Endothelial cell of umbilical vein (primary cell): ENCODE results near the gene OR4E1. TPM values are rescaled to one million over a fixed set of nuclear protein-coding genes. Genes with fewer than 3 reads are reported as not detected.

Experiments used
- BruUV-seq: library from RNA; stranded (reverse); fragments of 400-500 nt; replicated peaks from 2 replicates; lab custom pipeline; 2021; lab: Mats Ljungman, UMichigan
- CTCF ChIA-PET: fragments of 300-600, 350-600 bp; sonication (Branson Sonifier 250); formaldehyde crosslinking; loops from one replicate; lab custom pipeline; 2021; ENCODE audit warnings: antibody characterized with exemption, inconsistent platforms; lab: Charles Lee
- POLR2A ChIA-PET: fragments of 300-600, 350-600 bp; sonication (Branson Sonifier 250); formaldehyde crosslinking; loops from one replicate; lab custom pipeline; 2021; ENCODE audit warnings: antibody characterized with exemption, inconsistent platforms; lab: Charles Lee
- DNase-seq: peaks from one replicate; pipeline ENCODE4 v3.0.0-alpha.2; 2011; ENCODE audit warnings: low read depth, low spot score
- FAIRE-seq: peaks from 2 replicates; lab custom pipeline; 2011; peaks lifted over from hg19 to GRCh38; lab: Jason Lieb, UNC
- H2AFZ ChIP-seq: 2 replicates; pipeline ENCODE4 v1.6.0; 2012; ENCODE audit warnings: low read depth, low read length, control low read depth, inconsistent platforms
- H3K27ac ChIP-seq: 2 replicates; pipeline ENCODE4 v1.5.1; 2011; ENCODE audit warnings: low read depth, mild to moderate bottlenecking, control low read depth, low read length, moderate library complexity; ENCODE audit not compliant: insufficient read depth
- H3K27me3 ChIP-seq, 2 experiments: 2 replicates each; pipeline versions ENCODE4 v1.6.0 to v1.6.1; 2011; ENCODE audit warnings: low read length in 2 of 2, mixed read lengths in 1 of 2; ENCODE audit not compliant: control insufficient read depth in 2 of 2, insufficient read depth in 2 of 2
- H3K36me3 ChIP-seq, 2 experiments: 2 replicates in 1 of 2; 3 replicates in 1 of 2; pipeline ENCODE4 v1.5.1; 2011; ENCODE audit warnings: low read length in 2 of 2, mild to moderate bottlenecking in 1 of 2, moderate library complexity in 1 of 2; ENCODE audit not compliant: control insufficient read depth in 2 of 2, insufficient read depth in 2 of 2; ENCODE audit errors: extremely low read depth in 1 of 2
- H3K4me1 ChIP-seq: 3 replicates; pipeline ENCODE4 v1.5.1; 2011; ENCODE audit warnings: mild to moderate bottlenecking, low read length; ENCODE audit not compliant: control insufficient read depth, insufficient read depth; ENCODE audit errors: extremely low read depth
- H3K4me2 ChIP-seq: 2 replicates; pipeline ENCODE4 v1.6.1; 2011; ENCODE audit warnings: low read length, control low read depth, mixed read lengths; ENCODE audit not compliant: insufficient read depth
- H3K4me3 ChIP-seq, 3 experiments: fragments of 200-600 bp in 1 of 3; sonication (generic), shearing (Covaris generic) in 1 of 3; replicated peaks in 1 of 3; 2 replicates each; pipeline ENCODE4 v1.5.1; 2011 to 2016; ENCODE audit warnings: control low read depth in 3 of 3, low read length in 3 of 3, mild to moderate bottlenecking in 2 of 3, inconsistent platforms in 1 of 3, low read depth in 1 of 3, moderate library complexity in 1 of 3; ENCODE audit not compliant: insufficient read depth in 1 of 3
- H3K79me2 ChIP-seq: 2 replicates; pipeline ENCODE4 v1.6.0; 2012; ENCODE audit warnings: low read length, inconsistent platforms; ENCODE audit not compliant: control insufficient read depth, insufficient read depth
- H3K9ac ChIP-seq: replicated peaks from 2 replicates; pipeline ENCODE3; 2011; ENCODE audit warnings: low read length, control low read depth; ENCODE audit not compliant: insufficient read depth; ENCODE audit errors: extremely low read depth
- H3K9me1 ChIP-seq: replicated peaks from 3 replicates; pipeline ENCODE4 v1.6.0; 2011; ENCODE audit warnings: mild to moderate bottlenecking, low read length; ENCODE audit not compliant: control insufficient read depth, insufficient read depth; ENCODE audit errors: extremely low read depth
- H3K9me3 ChIP-seq: replicated peaks from 2 replicates; pipeline ENCODE4 v1.5.1; 2012; ENCODE audit warnings: low read length, inconsistent platforms; ENCODE audit not compliant: control insufficient read depth, insufficient read depth
- H4K20me1 ChIP-seq: replicated peaks from 2 replicates; pipeline ENCODE3; 2011; ENCODE audit warnings: mild to moderate bottlenecking, low read length; ENCODE audit not compliant: control insufficient read depth, insufficient read depth; ENCODE audit errors: extremely low read depth
- EZH2 ChIP-seq: IDR thresholded peaks from 2 replicates; pipeline ENCODE4 v1.6.1; 2012; ENCODE audit warnings: borderline replicate concordance, low read depth, mild to moderate bottlenecking, moderate library complexity, low read length, inconsistent platforms; ENCODE audit not compliant: severe bottlenecking
- FOS ChIP-seq: IDR thresholded peaks from 2 replicates; pipeline ENCODE4 v1.6.1; 2011; ENCODE audit warnings: mild to moderate bottlenecking, low read length, moderate library complexity, borderline replicate concordance; ENCODE audit not compliant: insufficient read depth
- GATA2 ChIP-seq: IDR thresholded peaks from 2 replicates; pipeline ENCODE4 v1.7.0; 2011; ENCODE audit warnings: low read depth, mild to moderate bottlenecking, moderate library complexity, mixed read lengths, low read length; ENCODE audit not compliant: insufficient read length, insufficient read depth
- JUN ChIP-seq: IDR thresholded peaks from 2 replicates; pipeline ENCODE4 v1.6.1; 2011; ENCODE audit warnings: borderline replicate concordance, low read depth; ENCODE audit not compliant: insufficient read length, insufficient read depth
- MAX ChIP-seq: IDR thresholded peaks from 2 replicates; pipeline ENCODE4 v1.6.1; 2011; ENCODE audit not compliant: insufficient read depth, insufficient read length
- MYC ChIP-seq: IDR thresholded peaks from one replicate; pipeline ENCODE4 v1.6.1; 2011; ENCODE audit warnings: mild to moderate bottlenecking, low read depth, low read length
- POLR2A ChIP-seq: IDR thresholded peaks from 2 replicates; pipeline ENCODE4 v1.6.1; 2012; ENCODE audit warnings: low read depth, mild to moderate bottlenecking, control low read depth, low read length
- POLR2AphosphoS5 ChIP-seq: IDR thresholded peaks from 2 replicates; pipeline ENCODE4 v1.6.1; 2012; ENCODE audit warnings: low read depth, mild to moderate bottlenecking, control low read depth, low read length, moderate library complexity; ENCODE audit not compliant: insufficient read depth
- dilution Hi-C: fragments of 300-500 bp; cut with MboI; formaldehyde crosslinking; loops from one replicate; pipeline ENCODE4 v1.15.0; 2019; ENCODE audit warnings: low sequenced_read_pairs; ENCODE audit not compliant: extremely low pct_ligation_motif_present
- intact Hi-C: fragments of 100-400 bp; cut with micrococcal nuclease; formaldehyde crosslinking; loops from one replicate; pipeline ENCODE4 v1.10.0; 2022
- polyA plus RNA-seq, 4 experiments: library from polyadenylated mRNA; depleted of rRNA in 3 of 4; stranded (reverse) in 3 of 4; unstranded in 1 of 4; fragments of >200 nt; gene quantifications; 2 replicates each; pipeline versions ENCODE4 v1.2.1 to v1.2.3, GENCODE V29; 2011 to 2012; ENCODE audit warnings: missing spikeins in 1 of 4
- total RNA-seq: library from RNA; stranded (reverse); gene quantifications from 2 replicates; pipeline ENCODE4 v1.2.3, GENCODE V29; 2021
- TF ChIP-seq, protein P1 (sequence below), 2 donors: IDR thresholded peaks; 1 replicate in 1 of 2; 2 replicates in 1 of 2; pipeline ENCODE4 v1.5.1; 2011; ENCODE audit warnings: low read length in 2 of 2, mild to moderate bottlenecking in 2 of 2, moderate library complexity in 2 of 2, control low read depth in 1 of 2, inconsistent platforms in 1 of 2, low read depth in 1 of 2; ENCODE audit not compliant: insufficient read depth in 1 of 2; ENCODE audit errors: extremely low read depth in 1 of 2

The OR4E1 gene
- total and polyA plus RNA-seq, 2 donors (not counting 3 experiments of a cell fraction or from before 2014, with no cell fraction given) = not detected

DNA sequence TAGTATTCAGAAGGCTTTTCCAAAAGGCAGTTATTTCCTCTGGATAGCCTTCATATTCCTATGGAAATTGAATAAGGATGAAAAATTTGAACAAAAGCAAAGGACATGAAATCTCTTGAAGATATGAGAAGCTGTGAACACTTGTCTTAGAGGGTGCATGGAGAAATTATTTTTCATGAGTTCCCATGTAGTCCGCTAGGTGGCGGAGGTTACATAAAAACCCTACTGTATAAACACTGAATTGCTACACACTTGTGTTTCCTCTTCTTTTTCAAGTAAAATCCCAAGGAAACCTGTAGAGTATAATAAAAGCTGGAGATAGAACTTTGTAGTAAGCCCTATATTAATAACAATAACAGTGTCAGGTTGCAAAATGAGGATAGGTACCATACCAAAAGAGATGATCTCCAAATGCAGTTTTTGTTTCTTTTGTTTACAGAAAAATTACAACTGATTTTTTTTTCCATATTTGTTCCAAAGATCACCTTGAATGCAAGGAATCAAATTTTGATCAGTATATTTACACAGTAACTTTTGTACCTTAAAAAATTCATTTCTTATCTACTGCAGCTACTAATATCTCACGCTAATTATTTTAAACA, 37.8 kb upstream of the OR4E1 start:
- TF ChIP-seq, protein P1, sequence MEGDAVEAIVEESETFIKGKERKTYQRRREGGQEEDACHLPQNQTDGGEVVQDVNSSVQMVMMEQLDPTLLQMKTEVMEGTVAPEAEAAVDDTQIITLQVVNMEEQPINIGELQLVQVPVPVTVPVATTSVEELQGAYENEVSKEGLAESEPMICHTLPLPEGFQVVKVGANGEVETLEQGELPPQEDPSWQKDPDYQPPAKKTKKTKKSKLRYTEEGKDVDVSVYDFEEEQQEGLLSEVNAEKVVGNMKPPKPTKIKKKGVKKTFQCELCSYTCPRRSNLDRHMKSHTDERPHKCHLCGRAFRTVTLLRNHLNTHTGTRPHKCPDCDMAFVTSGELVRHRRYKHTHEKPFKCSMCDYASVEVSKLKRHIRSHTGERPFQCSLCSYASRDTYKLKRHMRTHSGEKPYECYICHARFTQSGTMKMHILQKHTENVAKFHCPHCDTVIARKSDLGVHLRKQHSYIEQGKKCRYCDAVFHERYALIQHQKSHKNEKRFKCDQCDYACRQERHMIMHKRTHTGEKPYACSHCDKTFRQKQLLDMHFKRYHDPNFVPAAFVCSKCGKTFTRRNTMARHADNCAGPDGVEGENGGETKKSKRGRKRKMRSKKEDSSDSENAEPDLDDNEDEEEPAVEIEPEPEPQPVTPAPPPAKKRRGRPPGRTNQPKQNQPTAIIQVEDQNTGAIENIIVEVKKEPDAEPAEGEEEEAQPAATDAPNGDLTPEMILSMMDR (IDR thresholded peaks at IDR 0.05; ENCODE audit: extremely low read depth in 1 of 2, insufficient read depth in 1 of 2, low read depth in 1 of 2, low read length in 2 of 2) = peak; percentile 58 to 66
- TF ChIP-seq FOS = no peak
- FAIRE-seq = no peak
- H3K4me3 ChIP-seq = no peak overlapping the region
- no peak overlapping the region for H3K9ac ChIP-seq
- H3K4me2 ChIP-seq = no peak overlapping the region
- no peaks in the 10 kb centered on the region for H3K79me2 ChIP-seq
- dilution Hi-C loops = no loop called here
- no peaks in the 10 kb centered on the region for H3K36me3 ChIP-seq
- ChIA-PET POLR2A (interaction anchor here (0.5 kb wide), 1 partner anchor 254 kb away, joined by 5 read pairs; no protein-coding TSS in a partner anchor), CTCF (interaction anchor here (1.0 to 2.9 kb wide), 11 partner anchors 9 to 398 kb away, joined by 3 to 22 read pairs (median 6); no protein-coding TSS in a partner anchor)
- no peaks in the 10 kb centered on the region for H3K9me1 ChIP-seq
- peak; percentile 52 for DNase-seq
- peaks cover 2 to 4% of the 10 kb centered on the region in 2 experiments for H3K27me3 ChIP-seq
- intact Hi-C loops = loop anchor here (10.0 kb wide), 1 partner anchor 67 kb away; no protein-coding TSS in a partner anchor
- H3K27ac ChIP-seq = no peak overlapping the region
- no peaks in the 10 kb centered on the region for H3K9me3 ChIP-seq
- no peak overlapping the region for H2AFZ ChIP-seq
- no TSS peak for BruUV-seq
- H3K4me1 ChIP-seq = no peaks in the 10 kb centered on the region
- H4K20me1 ChIP-seq = no peaks in the 10 kb centered on the region

DNA sequence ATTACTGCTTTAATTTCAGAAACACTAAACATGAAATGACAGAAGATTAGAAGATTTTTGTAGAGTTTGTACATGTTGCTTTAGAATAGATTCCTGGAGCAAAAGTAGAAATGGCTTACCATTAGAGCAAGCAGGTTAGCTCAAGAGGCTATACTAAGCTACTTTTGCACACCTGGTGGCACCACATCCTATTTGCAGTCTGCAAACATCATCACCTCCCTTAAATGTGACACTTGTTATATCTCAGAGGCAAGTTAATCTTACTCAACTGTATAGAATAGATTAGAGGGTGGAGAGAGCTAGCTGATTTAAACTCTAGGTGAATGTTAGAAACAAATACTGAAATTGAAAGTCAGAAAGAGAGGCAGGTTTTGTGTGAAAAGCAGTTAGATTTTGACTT, 30.7 kb upstream of the OR4E1 start:
- Histone ChIP-seq H3K9me1 (no peaks in the 10 kb centered on the region), H3K4me2 (no peak overlapping the region), H3K9ac (no peak overlapping the region), H3K4me3 (no peak overlapping the region), H3K4me1 (no peaks in the 10 kb centered on the region), H3K79me2 (no peaks in the 10 kb centered on the region), H2AFZ (no peak overlapping the region), H3K36me3 (no peaks in the 10 kb centered on the region), H3K9me3 (no peaks in the 10 kb centered on the region), H3K27ac (no peak overlapping the region), H4K20me1 (no peaks in the 10 kb centered on the region), H3K27me3 (peaks cover 6 to 8% of the 10 kb centered on the region in 2 experiments)
- CTCF ChIA-PET = interaction anchor here (1.1 kb wide), 1 partner anchor 22 kb away, joined by 3 read pairs; no protein-coding TSS in a partner anchor
- FAIRE-seq (no peak), DNase-seq (no peak)
- BruUV-seq = no TSS peak
- POLR2A ChIA-PET = no interaction called here
- intact Hi-C loops = no loop called here
- dilution Hi-C loops = no loop called here
- TF ChIP-seq MYC (no peak), GATA2 (no peak), EZH2 (no peak), POLR2A (no peak), MAX (no peak), JUN (no peak), FOS (no peak), POLR2AphosphoS5 (no peak)
